ENCODE data around the gene MED26.
A peak's percentile ranks its signal among the peaks of the same experiment; 100 is the strongest.
"Not testable (repeated sequence)": the region's sequence is repeated elsewhere in the genome, so short reads cannot be mapped to it uniquely, and the experiment has no call there.

Gene MED26, protein sequence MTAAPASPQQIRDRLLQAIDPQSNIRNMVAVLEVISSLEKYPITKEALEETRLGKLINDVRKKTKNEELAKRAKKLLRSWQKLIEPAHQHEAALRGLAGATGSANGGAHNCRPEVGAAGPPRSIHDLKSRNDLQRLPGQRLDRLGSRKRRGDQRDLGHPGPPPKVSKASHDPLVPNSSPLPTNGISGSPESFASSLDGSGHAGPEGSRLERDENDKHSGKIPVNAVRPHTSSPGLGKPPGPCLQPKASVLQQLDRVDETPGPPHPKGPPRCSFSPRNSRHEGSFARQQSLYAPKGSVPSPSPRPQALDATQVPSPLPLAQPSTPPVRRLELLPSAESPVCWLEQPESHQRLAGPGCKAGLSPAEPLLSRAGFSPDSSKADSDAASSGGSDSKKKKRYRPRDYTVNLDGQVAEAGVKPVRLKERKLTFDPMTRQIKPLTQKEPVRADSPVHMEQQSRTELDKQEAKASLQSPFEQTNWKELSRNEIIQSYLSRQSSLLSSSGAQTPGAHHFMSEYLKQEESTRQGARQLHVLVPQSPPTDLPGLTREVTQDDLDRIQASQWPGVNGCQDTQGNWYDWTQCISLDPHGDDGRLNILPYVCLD

GRCh38 chr19:16628183-16628983 lies at the start of gene MED26:
Gene MED26 (minus strand): TSS chr19:16628204. CDS start chr19:16627943, 261 bp downstream.
- DNase-seq = peak; percentile 93

DNA sequence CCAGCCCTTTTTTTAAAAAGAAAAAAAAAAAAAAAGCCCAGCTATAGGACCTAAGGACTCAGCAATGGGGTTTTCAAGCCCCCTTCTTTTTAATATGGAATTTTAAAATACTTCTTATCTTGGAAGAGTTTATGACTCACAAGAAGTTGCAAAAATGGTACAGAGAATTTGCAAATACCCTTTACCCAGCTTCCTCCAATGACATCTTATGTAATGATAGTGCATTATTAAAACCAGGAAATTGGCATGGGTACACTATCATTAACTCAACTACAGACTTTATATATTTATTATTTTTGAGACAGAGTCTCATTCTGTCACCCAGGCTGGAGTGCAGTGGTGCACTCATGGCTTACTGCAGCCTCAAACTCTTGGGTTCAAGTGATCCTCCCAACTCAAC lies 49.1 kb upstream of the MED26 start:
- DNase-seq = no peak

DNA sequence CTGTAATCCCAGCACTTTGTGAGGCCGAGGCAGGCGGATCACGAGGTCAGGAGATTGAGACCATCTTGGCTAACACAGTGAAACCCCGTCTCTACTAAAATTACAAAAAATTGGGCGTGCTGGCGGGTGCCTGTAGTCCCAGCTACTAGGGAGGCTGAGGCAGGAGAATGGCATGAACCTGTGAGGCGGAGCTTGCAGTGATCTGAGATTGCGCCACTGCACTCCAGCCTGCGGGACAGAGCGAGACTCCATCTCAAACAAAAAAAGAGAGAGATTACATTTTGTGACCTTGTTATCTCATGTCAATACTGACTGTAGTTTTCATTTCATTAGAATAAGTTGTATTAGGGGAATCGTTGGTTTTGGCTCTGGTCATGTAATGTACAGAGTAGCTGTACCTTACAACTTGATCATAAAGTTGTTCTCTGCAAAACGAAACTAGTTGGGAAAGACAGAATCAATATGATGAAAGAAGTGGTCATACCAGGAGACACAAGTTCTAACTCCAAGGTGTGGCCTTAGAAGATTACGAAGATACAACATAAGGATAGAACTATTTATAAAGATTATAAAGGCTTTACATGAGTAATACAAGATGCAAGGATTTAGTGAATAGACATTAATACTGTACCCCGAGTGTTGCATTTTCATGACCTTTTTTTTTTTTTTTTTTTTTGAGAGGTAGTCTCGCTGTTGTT lies 48.2 kb upstream of the MED26 start:
- DNase-seq = no peak

GRCh38 chr19:16673839-16674238 lies 45.8 kb upstream of the MED26 start:
- DNase-seq = not testable (repeated sequence)

DNA sequence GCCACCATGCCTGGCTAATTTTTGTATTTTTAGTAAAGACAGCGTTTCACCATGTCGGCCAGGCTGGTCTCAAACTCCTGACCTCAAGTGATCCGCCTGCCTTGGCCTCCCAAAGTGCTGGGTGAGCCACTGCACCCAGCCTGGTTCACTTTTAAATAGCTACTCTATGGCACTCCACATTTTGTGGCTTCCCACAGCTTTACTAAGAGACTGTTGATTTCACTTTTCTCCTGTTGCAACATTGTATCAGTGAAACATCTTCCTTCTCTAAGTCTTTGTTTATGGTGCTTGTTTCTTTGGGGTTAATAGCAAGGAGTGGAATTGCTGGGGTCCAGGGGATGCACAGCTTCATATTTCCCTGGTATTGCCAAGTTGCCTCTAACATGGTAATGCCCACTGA lies 45.2 kb upstream of the MED26 start:
- no peak for DNase-seq

DNA sequence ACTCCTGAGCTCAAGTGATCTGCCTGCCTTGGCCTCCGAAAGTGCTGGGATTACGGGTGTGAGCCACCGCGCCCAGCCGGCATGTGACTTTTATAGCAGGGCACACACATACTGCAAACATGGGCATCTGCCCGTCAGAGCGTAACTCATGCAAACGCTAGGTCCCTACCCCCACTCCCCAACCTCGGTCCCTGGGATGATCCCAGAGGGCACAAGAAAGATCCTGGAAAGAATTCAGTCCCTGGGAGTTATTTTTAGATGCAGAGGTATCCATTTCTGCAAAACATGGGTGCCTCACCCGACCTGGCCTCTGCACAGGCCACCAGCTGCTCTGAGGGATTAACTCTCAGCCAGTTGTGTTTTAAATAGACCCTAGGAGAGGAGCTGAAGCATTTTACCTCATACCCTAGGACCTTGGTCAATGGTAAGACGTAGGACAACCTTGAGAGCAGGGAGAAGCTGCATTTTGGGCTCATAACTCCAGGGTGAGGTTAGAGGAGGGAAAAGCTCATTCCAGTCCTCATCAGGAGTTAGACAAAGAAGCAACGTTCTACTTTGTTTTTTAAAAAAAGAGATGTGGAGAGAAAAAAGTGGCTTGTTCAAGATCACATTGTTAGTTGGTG lies 43.8 kb upstream of the MED26 start:
- DNase-seq = no peak

GRCh38 chr19:16670291-16670690 lies 42.3 kb upstream of the MED26 start:
- DNase-seq = no peak

- DNase-seq = not testable (repeated sequence)
Measured at GRCh38 chr19:16668702-16669101, 40.7 kb upstream of the MED26 start.

- DNase-seq = no peak
Measured at GRCh38 chr19:16668176-16668575, 40.2 kb upstream of the MED26 start.

DNA sequence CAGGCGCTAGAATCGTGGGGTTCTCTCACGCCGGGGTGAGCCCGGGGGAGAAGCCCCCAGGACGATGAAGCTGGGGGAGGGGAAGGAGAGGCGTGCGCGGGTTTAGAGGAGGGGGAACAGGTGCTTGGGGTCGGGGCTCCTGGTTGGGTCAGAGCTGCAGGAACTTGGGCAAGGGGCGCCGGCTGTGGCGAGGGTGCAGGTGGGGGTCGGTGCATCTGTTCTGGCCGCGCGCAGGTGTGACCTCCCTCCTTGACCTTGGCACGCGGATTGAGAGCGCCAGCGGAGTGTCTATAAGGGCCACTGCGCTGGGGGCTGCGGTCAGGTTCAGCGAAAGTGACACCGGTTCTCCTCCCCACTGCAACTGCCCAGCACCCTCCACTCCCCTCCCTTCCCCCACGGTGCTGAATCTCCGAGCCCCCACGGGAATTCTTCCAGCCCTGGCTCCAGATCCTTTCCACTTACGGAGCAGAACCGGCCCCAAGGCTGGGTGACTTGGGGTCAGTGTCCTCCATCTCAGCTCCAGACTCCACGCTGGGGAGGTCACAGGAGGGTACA lies 33.6 kb upstream of the MED26 start:
- DNase-seq = no peak

DNA sequence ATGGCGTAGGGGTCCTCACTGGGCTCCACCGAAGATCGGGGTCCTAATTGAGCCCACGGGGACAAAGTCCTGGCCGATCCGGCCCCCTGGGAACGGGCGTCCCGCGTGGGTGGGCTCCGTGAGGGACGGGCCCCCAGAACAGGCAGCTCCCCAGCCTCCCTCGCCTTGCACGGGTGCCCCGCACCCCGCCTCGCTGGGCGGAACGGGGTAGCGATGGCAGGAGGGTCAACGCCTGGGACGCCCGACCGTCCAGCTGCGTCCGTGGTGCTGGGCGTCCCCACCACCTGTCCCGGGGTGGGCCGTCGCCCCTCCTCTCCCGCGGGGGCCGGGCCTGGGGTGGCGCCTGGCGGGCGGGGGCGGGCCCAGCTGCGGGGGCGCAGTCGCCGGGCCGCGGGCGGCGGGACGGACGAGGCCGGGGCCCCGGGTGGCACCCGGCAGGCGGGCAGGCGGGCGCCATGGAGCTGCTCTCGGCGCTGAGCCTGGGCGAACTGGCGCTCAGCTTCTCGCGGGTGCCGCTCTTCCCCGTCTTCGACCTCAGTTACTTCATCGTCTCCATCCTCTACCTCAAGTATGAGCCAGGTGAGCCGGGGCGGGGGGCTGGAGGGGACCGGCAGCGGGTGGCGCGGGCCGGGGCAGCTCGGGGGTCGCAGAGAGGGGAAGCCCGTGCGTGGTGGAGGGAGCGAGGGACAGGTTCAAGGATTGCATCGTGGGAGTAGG lies 32.9 kb upstream of the MED26 start, which contains the start of gene TMEM38A:
Gene TMEM38A (plus strand): TSS at position 377 of the 717 bp plus-strand sequence. CDS start 79 bp downstream, at position 456.
- DNase-seq = peak; percentile 22

GRCh38 chr19:16659832-16660708 lies 32.1 kb upstream of the MED26 start, which contains the start of gene SMIM7:
Gene SMIM7 (minus strand): TSS chr19:16660144. CDS start chr19:16660110, 34 bp downstream.
- DNase-seq = peak; percentile 98

DNA sequence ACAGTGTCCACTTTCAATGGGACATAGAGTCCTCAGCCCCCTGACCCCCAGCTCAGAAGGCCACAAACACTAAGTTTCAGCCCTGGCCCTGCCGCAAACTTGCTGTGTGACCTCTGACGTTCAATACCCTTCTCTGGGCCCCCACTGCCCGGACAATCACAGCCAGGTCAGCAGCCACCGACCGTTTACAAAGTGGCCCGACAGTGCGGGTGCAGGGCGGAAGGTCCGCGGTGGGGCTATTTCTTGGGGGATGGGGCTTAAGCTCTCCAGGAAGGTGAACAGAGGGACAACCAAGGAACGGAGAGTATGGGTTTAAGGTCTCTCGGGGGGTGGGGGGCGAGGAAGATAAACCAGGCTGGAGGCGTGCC lies 31.4 kb upstream of the MED26 start:
- no peak for DNase-seq

GRCh38 chr19:16657384-16657783 lies 29.4 kb upstream of the MED26 start:
- DNase-seq = no peak

- no peak for DNase-seq
Measured at GRCh38 chr19:16655727-16656126, 27.7 kb upstream of the MED26 start.

DNA sequence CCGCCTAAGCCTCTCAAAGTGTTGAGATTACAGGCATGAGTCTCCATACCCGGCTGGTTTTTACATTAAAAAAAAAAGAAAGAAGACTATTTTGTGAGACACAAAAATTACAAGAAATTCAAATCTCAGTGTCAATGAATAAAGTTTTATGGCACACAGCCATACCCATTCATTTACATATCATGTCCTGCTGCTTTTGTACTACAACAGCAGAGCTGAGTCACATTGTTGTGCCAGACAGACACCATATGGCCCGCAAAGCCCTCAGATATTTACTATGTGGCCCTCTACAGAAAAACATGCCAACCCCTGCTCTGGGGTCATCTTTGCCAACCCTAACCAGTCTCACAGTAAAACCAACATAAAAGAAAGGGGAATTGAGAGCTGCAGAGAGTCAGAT lies 26.6 kb upstream of the MED26 start:
- DNase-seq = no peak

- DNase-seq = no peak
Measured at GRCh38 chr19:16654140-16654539, 26.1 kb upstream of the MED26 start.

DNA sequence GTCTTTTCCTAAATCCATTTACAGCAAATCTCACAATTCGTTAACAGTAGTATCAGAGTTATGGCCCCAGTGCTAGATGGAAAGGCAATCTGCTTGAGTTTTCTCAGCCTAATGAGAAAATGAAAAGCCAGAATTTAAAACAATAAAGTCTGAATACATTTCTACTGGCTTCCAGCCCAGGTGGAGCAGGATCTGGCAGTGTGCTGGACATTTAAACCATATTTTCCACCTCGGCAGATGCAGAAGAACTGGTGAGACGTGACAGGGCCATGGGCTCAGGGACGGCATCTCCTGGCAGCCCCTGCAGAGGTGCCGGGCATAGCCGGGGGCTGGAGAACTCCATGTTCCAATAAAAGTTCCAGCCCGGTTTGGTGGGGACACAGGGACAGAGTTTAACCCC lies 24.9 kb upstream of the MED26 start:
- DNase-seq = no peak

GRCh38 chr19:16651421-16652188 lies 23.6 kb upstream of the MED26 start:
- DNase-seq = not testable (repeated sequence)
